Measurements from ENCODE around the gene FANCE. TPM values are rescaled to one million over a fixed set of nuclear protein-coding genes. Genes with fewer than 3 reads are reported as not detected.

The FANCE gene
- polyA plus RNA-seq, 1 experiment: 11.7 TPM

DNA sequence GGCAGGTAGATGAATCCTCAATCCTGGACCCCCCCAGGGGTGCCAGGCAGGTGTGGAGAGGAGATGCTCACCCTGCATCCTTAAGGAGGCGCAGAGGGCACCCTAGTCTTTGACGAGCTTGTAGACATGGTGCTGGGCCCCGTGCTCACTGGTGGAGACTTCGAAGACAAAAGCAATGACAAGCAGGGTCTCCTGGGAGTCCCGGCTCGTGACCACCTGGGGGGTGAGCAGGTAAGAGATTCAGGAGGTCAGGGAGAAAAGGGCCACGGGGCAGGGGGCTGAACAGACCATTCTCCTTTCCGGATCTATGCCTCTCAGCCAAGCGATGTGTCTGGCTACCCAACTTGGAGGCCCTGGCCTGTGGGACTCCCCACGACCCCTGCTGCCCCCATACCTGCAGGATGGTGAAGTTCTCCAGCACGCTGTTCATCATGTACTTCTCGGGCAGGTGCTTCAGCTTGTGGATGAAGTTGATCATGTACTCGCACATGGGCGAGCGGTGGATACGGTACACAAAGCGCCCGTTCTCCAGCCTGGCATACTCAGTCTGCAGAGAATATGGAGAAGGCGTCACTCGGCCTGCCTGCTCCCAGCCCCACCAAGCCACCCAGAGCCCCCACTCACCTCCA is 22.9 kb downstream of the FANCE start:
- Histone ChIP-seq H3K4me3 (ENCODE audit: low read depth, low read length) (no peak overlapping the region), H3K36me3 (ENCODE audit: control insufficient read depth, insufficient read depth, low read length) (peaks cover 36% of the 10 kb centered on the region), H3K27me3 (ENCODE audit: control insufficient read depth, insufficient read depth, low read length) (no peaks in the 10 kb centered on the region)
- ChIA-PET CTCF (no interaction called here), POLR2A (no interaction called here)
- no peak for DNase-seq (ENCODE audit: low read depth)
- TF ChIP-seq, protein P1, sequence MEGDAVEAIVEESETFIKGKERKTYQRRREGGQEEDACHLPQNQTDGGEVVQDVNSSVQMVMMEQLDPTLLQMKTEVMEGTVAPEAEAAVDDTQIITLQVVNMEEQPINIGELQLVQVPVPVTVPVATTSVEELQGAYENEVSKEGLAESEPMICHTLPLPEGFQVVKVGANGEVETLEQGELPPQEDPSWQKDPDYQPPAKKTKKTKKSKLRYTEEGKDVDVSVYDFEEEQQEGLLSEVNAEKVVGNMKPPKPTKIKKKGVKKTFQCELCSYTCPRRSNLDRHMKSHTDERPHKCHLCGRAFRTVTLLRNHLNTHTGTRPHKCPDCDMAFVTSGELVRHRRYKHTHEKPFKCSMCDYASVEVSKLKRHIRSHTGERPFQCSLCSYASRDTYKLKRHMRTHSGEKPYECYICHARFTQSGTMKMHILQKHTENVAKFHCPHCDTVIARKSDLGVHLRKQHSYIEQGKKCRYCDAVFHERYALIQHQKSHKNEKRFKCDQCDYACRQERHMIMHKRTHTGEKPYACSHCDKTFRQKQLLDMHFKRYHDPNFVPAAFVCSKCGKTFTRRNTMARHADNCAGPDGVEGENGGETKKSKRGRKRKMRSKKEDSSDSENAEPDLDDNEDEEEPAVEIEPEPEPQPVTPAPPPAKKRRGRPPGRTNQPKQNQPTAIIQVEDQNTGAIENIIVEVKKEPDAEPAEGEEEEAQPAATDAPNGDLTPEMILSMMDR (IDR thresholded peaks at IDR 0.05; ENCODE audit: insufficient read depth, low read depth, low read length): no peak

DNA sequence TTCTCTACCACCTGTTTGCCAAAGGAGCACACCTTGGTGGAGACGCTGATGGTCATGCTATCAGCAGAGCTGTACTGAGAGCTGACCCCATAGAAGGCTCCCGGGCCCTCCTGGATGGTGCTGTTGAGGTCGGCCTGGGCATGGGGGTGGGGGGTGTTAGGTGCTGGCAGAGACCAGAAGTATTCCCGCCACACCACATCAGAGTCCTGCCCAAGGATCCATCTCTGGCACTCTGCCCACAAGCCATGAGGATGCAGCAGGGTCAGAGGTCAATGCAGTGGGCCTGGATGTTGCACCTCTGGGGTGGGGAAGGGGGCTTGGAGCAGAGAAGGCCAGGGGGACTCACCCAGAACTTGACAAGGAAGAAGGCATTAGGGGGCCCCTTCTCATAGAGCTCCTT is 23.4 kb downstream of the FANCE start:
- H3K4me3 ChIP-seq (ENCODE audit: low read depth, low read length): no peak overlapping the region
- H3K36me3 ChIP-seq (ENCODE audit: control insufficient read depth, insufficient read depth, low read length): peaks cover 35% of the 10 kb centered on the region
- H3K27me3 ChIP-seq (ENCODE audit: control insufficient read depth, insufficient read depth, low read length): no peaks in the 10 kb centered on the region
- TF ChIP-seq, protein P1 (IDR thresholded peaks at IDR 0.05; ENCODE audit: insufficient read depth, low read depth, low read length): no peak
- ChIA-PET CTCF (no interaction called here), POLR2A (no interaction called here)
- no peak for DNase-seq (ENCODE audit: low read depth)

DNA sequence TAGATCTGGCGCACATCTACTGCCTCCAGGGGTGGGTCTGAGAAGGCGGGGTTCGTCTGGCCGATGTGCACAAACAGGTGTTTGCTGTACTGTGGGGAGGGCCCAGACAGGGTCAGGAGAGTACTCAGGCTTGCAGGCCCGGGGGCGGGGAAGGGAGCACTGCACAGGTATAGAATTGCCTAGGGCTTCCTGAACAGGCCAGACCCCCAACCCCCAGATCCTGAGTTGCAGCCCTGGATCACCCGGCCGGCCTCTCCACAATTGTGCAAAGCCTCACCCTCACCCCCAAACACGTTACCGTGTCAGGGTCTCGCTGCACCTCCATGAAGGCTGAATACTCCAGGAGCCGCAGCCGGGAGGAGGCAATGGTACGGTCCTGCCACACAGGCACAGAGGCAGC is 23.9 kb downstream of the FANCE start:
- ChIA-PET POLR2A (no interaction called here), CTCF (interaction anchor here (0.7 kb wide), 1 partner anchor 260 kb away, joined by 3 read pairs; no protein-coding TSS in a partner anchor)
- no peak for DNase-seq (ENCODE audit: low read depth)
- TF ChIP-seq, protein P1 (IDR thresholded peaks at IDR 0.05; ENCODE audit: insufficient read depth, low read depth, low read length): no peak
- Histone ChIP-seq H3K27me3 (ENCODE audit: control insufficient read depth, insufficient read depth, low read length) (no peaks in the 10 kb centered on the region), H3K4me3 (ENCODE audit: low read depth, low read length) (no peak overlapping the region), H3K36me3 (ENCODE audit: control insufficient read depth, insufficient read depth, low read length) (peaks cover 36% of the 10 kb centered on the region)

DNA sequence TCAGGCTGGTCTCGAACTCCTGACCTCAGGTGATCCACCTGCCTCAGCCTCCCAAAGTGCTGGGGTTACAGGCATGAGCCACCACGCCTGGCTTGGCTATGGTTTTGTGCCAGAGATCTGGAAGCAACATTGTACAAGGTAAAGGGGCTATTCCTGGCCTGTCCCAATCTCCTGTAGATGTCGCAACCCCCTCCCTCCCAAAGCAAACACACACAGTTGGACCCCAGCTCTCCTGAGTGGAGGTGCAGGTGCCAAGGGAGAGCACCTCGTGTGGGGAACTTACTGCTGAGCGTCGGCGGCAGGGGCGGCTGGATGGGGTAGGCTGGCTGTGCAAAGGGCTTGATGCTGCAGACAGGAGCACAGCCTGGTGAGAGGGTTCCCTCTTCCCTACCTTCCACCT is 24.9 kb downstream of the FANCE start:
- CTCF ChIA-PET: no interaction called here
- peaks cover 35% of the 10 kb centered on the region for H3K36me3 ChIP-seq (ENCODE audit: control insufficient read depth, insufficient read depth, low read length)
- H3K27me3 ChIP-seq (ENCODE audit: control insufficient read depth, insufficient read depth, low read length): no peaks in the 10 kb centered on the region
- DNase-seq (ENCODE audit: low read depth): no peak
- POLR2A ChIA-PET: no interaction called here
- TF ChIP-seq, protein P1 (IDR thresholded peaks at IDR 0.05; ENCODE audit: insufficient read depth, low read depth, low read length): no peak
- H3K4me3 ChIP-seq (ENCODE audit: low read depth, low read length): no peak overlapping the region

DNA sequence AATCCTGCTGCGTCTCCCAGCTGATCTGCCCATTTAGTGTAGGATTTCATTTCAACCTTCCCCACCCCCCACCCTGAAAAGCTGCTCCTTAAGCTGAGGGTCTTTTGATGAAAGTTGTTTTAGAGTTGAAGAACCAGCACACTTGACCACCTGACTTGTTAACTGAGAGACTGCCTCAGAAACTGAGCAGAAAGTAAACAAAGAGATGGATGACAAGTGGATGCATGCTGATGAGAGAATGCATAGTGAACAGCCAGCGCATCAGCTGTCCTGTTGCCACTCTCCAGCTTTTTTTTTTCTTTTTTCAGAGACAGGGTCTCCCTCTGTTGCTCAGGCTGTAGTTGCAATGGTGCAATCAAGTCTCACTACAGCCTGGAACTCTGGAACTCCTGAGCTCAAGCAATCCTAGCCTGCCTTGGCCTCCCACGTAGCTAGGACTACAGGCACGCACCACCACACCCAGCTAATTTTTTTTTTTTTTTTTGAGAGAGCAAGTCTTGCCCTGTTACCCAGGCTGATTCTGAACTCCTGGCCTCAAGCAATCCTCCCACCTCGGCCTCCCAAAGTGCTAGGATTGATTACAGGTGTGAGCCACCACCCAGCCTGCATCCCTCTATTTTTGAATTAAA is 25.5 kb downstream of the FANCE start:
- no peak overlapping the region for H3K4me3 ChIP-seq (ENCODE audit: low read depth, low read length)
- CTCF ChIA-PET: interaction anchor here (0.7 to 1.7 kb wide), 3 partner anchors 9 to 769 kb away, joined by 3 to 5 read pairs (median 3); partner anchors contain the start of gene RPL10A
- peaks cover 39% of the 10 kb centered on the region for H3K36me3 ChIP-seq (ENCODE audit: control insufficient read depth, insufficient read depth, low read length)
- TF ChIP-seq, protein P1 (IDR thresholded peaks at IDR 0.05; ENCODE audit: insufficient read depth, low read depth, low read length): no peak
- no peaks in the 10 kb centered on the region for H3K27me3 ChIP-seq (ENCODE audit: control insufficient read depth, insufficient read depth, low read length)
- DNase-seq (ENCODE audit: low read depth): no peak
- POLR2A ChIA-PET: no interaction called here

All from BJ (cell line).